ENCODE measurements around the gene ANXA4. TPM values are rescaled to one million over a fixed set of nuclear protein-coding genes. Genes with fewer than 3 reads are reported as not detected.

Gene ANXA4
- total RNA-seq, 1 experiment from 2014 or later, result 51.1 TPM

DNA sequence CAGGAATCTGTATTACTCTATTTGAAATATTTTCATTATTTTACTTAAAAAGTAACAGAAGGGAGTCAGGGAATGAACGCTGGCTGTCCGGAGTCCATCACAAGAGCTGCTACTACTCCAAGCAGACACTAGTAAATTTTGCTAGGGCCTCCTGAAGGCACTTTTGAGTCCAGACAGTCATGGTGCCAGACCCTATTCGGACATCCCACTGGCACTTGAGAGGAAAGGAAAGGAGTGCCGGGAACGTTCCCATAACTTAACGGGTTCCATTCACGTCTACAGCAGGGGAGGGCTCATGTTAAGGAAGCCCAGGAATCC is 87.0 kb downstream of the ANXA4 start:
- peak overlapping the region; percentile 65 for H3K27ac ChIP-seq (ENCODE audit: low read length)
- H4K20me1 ChIP-seq (ENCODE audit: low read length), result no peaks in the 10 kb centered on the region
- TF ChIP-seq, protein P1, sequence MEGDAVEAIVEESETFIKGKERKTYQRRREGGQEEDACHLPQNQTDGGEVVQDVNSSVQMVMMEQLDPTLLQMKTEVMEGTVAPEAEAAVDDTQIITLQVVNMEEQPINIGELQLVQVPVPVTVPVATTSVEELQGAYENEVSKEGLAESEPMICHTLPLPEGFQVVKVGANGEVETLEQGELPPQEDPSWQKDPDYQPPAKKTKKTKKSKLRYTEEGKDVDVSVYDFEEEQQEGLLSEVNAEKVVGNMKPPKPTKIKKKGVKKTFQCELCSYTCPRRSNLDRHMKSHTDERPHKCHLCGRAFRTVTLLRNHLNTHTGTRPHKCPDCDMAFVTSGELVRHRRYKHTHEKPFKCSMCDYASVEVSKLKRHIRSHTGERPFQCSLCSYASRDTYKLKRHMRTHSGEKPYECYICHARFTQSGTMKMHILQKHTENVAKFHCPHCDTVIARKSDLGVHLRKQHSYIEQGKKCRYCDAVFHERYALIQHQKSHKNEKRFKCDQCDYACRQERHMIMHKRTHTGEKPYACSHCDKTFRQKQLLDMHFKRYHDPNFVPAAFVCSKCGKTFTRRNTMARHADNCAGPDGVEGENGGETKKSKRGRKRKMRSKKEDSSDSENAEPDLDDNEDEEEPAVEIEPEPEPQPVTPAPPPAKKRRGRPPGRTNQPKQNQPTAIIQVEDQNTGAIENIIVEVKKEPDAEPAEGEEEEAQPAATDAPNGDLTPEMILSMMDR (conservative IDR thresholded peaks at IDR 0.05; ENCODE audit: low read depth, low read length), result no peak
- TF ChIP-seq EZH2phosphoT487 (IDR thresholded peaks at IDR 0.05; ENCODE audit: borderline replicate concordance, low read length) (no peak), EZH2 (IDR thresholded peaks at IDR 0.05; ENCODE audit: low read length, unreplicated experiment) (no peak)
- TSS peak; percentile 97 for BruUV-seq (replicated peaks)
- CTCF ChIA-PET, result no interaction called here
- H3K27me3 ChIP-seq (ENCODE audit: low read length), result no peaks in the 10 kb centered on the region
- no peaks in the 10 kb centered on the region for H3K36me3 ChIP-seq (ENCODE audit: low read depth, low read length)
- no peaks in the 10 kb centered on the region for H3K9me2 ChIP-seq (replicated peaks; ENCODE audit: low read length)
- no peak for DNase-seq
- H3K4me3 ChIP-seq (ENCODE audit: low read length), result peak overlapping the region; percentile 94
- peaks cover 44% of the 10 kb centered on the region for H3K79me2 ChIP-seq (ENCODE audit: low read length)
- POLR2A ChIA-PET (ENCODE audit: unreplicated experiment), result no interaction called here
- peak overlapping the region; percentile 82 for H3K4me2 ChIP-seq (ENCODE audit: low read length)
- intact Hi-C loops (cut with micrococcal nuclease), result no loop called here
- H2AFZ ChIP-seq (ENCODE audit: low read length), result peak overlapping the region; percentile 91
- no peak for ATAC-seq
- H3K4me1 ChIP-seq (ENCODE audit: insufficient read depth, low read length), result peaks cover 24% of the 10 kb centered on the region
- H3K9ac ChIP-seq (ENCODE audit: low read length), result peak overlapping the region; percentile 77
- no peaks in the 10 kb centered on the region for H3F3A ChIP-seq (ENCODE audit: low read length, unreplicated experiment)
- no peaks in the 10 kb centered on the region for H3K9me3 ChIP-seq (ENCODE audit: low read length)

DNA sequence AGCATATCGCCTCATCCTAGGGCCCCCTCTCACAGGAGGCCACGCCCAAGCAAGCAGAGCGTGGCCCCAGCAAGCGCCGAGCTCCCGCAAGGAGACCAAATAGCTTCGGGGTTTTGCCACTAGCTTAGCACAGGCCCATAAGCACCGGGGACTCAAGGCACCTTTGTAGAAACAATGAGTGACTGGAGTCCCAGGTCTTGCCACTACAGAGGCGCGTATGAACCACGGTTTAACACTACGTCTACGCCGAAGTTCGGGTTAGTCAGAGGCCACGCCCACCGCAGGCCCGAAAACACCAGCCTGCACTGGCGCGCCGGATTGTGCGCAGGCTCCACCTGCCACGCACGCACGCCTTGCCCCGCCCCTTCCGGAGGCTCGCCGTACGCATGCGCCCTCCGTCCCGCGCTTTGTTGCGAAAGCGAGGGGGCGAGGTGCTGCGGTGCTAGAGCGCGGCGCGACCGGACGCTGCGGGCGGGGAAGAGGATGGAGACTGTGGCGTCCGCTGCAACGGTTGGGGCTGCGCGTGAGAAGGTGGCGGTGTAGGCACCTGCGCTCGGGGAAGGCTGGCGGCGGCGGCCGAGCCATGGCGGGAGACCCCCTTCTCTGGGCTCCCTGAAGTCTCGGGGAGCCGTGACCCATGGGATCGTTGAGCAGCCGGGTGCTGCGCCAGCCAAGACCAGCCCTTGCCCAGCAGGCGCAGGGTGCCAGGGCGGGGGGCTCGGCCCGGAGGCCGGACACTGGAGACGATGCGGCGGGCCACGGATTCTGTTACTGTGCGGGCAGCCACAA is 87.5 kb downstream of the ANXA4 start, which contains the start of gene GMCL1:
TSS of gene GMCL1 (plus strand) at position 405 of the 789 bp plus-strand sequence. CDS start at position 638, 233 bp downstream.
- Histone ChIP-seq H3K36me3 (ENCODE audit: low read depth, low read length) (no peaks in the 10 kb centered on the region), H3K4me1 (ENCODE audit: insufficient read depth, low read length) (peaks cover 28% of the 10 kb centered on the region), H4K20me1 (ENCODE audit: low read length) (no peaks in the 10 kb centered on the region), H3K9me2 (replicated peaks; ENCODE audit: low read length) (no peaks in the 10 kb centered on the region), H3K4me2 (ENCODE audit: low read length) (peak within 1 kb of the TSS; percentile 82), H3F3A (ENCODE audit: low read length, unreplicated experiment) (no peaks in the 10 kb centered on the region), H3K27me3 (ENCODE audit: low read length) (no peaks in the 10 kb centered on the region), H3K9me3 (ENCODE audit: low read length) (no peaks in the 10 kb centered on the region), H3K27ac (ENCODE audit: low read length) (peak within 1 kb of the TSS; percentile 65), H3K9ac (ENCODE audit: low read length) (peak within 1 kb of the TSS; percentile 77), H3K4me3 (ENCODE audit: low read length) (peak within 1 kb of the TSS; percentile 94), H3K79me2 (ENCODE audit: low read length) (peaks cover 49% of the 10 kb centered on the region), H2AFZ (ENCODE audit: low read length) (peak within 1 kb of the TSS; percentile 91)
- CTCF ChIA-PET, result no interaction called here
- ATAC-seq, result peak; percentile 94
- POLR2A ChIA-PET (ENCODE audit: unreplicated experiment), result no interaction called here
- BruUV-seq (replicated peaks), result TSS peak; percentile 27
- DNase-seq, result peak; percentile 98
- TF ChIP-seq, protein P1 (conservative IDR thresholded peaks at IDR 0.05; ENCODE audit: low read depth, low read length), result no peak
- TF ChIP-seq EZH2phosphoT487 (IDR thresholded peaks at IDR 0.05; ENCODE audit: borderline replicate concordance, low read length) (no peak), EZH2 (IDR thresholded peaks at IDR 0.05; ENCODE audit: low read length, unreplicated experiment) (no peak)
- intact Hi-C loops (cut with micrococcal nuclease), result no loop called here

All from PC-3 (cell line).